Effector memory CD4-positive, alpha-beta T cell (primary cell): ENCODE measurements around the gene EVA1C.
"Not testable (repeated sequence)": the region's sequence is repeated elsewhere in the genome, so short reads cannot be mapped to it uniquely, and the experiment has no call there.

Experiments used
- DNase-seq, 3 donors: peaks; one replicate each; pipeline ENCODE4 v3.0.0-alpha.2; 2020
- H3K27ac ChIP-seq: 2 replicates; pipeline ENCODE4 v1.7.0; 2013; ENCODE audit warnings: mild to moderate bottlenecking, low read length, moderate library complexity; ENCODE audit not compliant: insufficient read depth, poor library complexity, severe bottlenecking
- H3K27me3 ChIP-seq: replicated peaks from 2 replicates; pipeline ENCODE4 v1.7.0; 2013; ENCODE audit warnings: mild to moderate bottlenecking, low read length; ENCODE audit not compliant: insufficient read depth, control insufficient read depth, poor library complexity, severe bottlenecking
- H3K36me3 ChIP-seq: 2 replicates; pipeline ENCODE4 v1.7.0; 2013; ENCODE audit warnings: mild to moderate bottlenecking, low read length, moderate library complexity; ENCODE audit not compliant: control insufficient read depth, insufficient read depth
- H3K4me1 ChIP-seq: 2 replicates; pipeline ENCODE4 v1.7.0; 2013; ENCODE audit warnings: low read length, mild to moderate bottlenecking; ENCODE audit not compliant: control insufficient read depth, insufficient read depth, poor library complexity, severe bottlenecking
- H3K4me3 ChIP-seq: 2 replicates; pipeline ENCODE4 v1.7.0; 2013; ENCODE audit warnings: low read length, low read depth, mild to moderate bottlenecking; ENCODE audit not compliant: insufficient read depth, poor library complexity, severe bottlenecking
- H3K9me3 ChIP-seq: 2 replicates; pipeline ENCODE4 v1.7.0; 2013; ENCODE audit warnings: mild to moderate bottlenecking, low read length, moderate library complexity; ENCODE audit not compliant: control insufficient read depth

EVA1C gene

DNA sequence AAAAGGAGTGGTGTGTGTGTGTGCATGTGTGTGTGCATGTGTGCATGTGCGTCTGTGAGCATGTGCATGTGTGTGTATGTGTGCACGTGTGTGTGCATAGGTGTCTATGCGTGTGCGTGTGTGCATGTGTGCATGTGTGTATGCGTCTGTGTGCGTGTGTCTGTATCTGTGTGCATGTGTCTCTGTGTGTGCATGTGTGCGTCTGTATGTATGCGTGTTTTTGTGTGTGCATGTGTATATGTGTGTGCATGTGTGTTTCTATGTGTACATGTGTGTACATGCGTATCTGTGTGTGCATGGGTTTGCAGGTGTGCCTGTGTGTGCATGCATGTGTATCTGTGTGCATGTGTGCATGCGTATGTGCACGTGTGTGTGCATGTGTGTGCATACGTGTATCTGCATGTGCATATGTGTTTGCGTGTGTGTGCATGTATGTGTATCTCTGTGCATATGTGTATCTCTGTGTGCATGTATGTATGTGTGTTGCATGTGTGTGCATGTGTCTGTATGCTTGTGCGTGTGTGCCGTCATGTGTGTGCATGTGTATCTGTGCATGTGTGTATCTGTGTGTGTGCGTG, 94.9 kb downstream of the EVA1C start:
- DNase-seq = no peak
- H3K27me3 ChIP-seq = no peaks in the 10 kb centered on the region
- H3K4me1 ChIP-seq = no peaks in the 10 kb centered on the region
- no peak overlapping the region for H3K4me3 ChIP-seq
- peaks cover 4% of the 10 kb centered on the region for H3K36me3 ChIP-seq
- H3K27ac ChIP-seq = no peak overlapping the region
- H3K9me3 ChIP-seq = no peaks in the 10 kb centered on the region

DNA sequence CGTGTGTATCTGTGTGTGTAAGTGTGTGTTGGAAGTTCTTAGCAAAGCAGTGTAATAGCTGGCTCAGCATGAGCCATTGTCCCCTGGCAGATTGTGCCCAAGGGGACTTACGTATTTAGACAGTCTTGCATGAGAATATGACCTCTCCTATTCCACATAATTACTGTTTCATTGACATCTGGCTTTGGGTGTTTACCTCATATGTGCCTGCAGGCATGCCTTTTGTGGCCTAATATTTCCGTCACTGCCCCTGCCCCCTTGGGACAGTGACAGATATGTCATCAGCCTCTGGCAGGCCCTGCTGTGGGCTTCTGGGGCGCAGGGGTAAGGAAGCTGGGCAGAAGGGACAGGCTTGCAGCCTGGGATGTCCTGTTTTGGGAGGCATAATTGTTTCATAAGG, 95.5 kb downstream of the EVA1C start:
- H3K36me3 ChIP-seq, DNase-seq, H3K27me3 ChIP-seq, H3K4me3 ChIP-seq, H3K4me1 ChIP-seq, H3K9me3 ChIP-seq, H3K27ac ChIP-seq: not testable (repeated sequence)

DNA sequence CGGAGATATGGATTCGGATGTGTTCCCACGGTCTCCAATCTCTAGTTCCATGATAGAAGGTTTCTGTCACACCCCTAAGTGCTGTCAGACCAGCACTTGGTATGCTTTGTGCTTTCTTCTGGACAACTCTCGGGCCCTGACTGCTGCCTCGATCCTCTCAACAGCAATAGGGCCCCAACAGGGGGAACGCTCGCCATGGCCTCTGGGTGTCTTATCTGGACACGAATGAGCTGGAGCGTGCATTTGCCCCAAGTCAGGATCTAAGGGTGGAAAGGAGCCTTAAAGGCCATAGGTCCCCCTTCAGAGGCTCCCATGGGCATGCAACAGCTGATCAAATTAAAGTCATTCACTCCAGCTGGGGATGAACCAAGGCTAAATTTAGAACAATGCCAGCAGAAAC, 96.1 kb downstream of the EVA1C start:
- Histone ChIP-seq H3K36me3 (no peaks in the 10 kb centered on the region), H3K27me3 (no peaks in the 10 kb centered on the region), H3K27ac (no peak overlapping the region), H3K4me3 (no peak overlapping the region), H3K4me1 (no peaks in the 10 kb centered on the region), H3K9me3 (no peaks in the 10 kb centered on the region)
- DNase-seq = no peak

DNA sequence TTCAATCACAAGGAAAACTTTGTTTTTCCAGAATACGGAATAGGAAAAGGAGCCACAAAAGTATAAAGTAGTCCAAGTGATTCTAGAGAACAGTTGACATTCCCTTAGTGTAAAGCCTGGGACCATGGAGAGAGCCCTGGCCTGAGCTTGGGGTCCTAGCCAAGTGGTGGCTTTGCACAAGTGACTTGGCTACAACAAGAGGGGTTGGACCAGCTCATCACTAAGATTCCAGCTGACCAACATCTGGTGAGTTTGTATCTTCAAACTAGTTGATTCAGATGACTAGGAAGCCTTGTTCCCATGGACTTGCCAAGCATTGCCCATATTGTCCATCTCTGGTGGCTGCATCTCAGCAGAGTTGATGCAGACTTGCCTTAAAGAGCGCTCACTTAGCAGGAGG, 96.5 kb downstream of the EVA1C start:
- not testable (repeated sequence) for H3K36me3 ChIP-seq, H3K27me3 ChIP-seq, DNase-seq, H3K9me3 ChIP-seq, H3K4me1 ChIP-seq, H3K27ac ChIP-seq, H3K4me3 ChIP-seq

DNA sequence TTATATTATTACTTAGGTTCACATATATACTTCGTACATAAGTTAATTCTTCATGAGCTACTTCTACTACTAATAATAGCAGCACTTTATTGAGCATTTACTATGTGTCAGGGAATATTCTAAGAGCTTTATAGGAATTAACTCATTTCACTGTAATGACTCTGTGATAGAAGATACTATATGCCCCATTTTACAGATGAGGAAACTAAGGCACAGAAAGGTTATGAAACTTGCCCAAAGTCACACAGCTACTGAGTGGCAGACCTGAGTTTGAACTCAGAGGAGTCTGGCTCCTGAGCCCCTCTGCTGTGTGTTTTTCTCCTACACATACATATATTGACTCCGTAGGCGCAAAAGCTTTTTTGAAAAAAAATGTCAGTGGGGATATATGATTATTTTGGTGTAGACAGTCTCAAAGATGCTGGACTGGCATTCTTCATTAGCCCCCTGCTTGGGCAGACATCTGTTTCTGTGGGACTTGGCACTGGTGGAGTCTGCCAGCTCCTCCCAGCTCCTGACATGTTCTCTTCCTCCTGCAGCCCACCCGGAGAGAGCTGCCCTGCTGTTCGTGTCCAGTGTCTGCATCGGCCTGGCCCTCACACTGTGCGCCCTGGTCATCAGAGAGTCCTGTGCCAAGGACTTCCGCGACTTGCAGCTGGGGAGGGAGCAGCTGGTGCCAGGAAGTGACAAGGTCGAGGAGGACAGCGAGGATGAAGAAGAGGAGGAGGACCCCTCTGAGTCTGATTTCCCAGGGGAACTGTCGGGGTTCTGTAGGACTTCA, 102.0 kb downstream of the EVA1C start:
- no peak for DNase-seq
- Histone ChIP-seq H3K4me1 (no peaks in the 10 kb centered on the region), H3K27me3 (no peaks in the 10 kb centered on the region), H3K36me3 (no peaks in the 10 kb centered on the region), H3K4me3 (no peak overlapping the region), H3K9me3 (no peaks in the 10 kb centered on the region), H3K27ac (no peak overlapping the region)

DNA sequence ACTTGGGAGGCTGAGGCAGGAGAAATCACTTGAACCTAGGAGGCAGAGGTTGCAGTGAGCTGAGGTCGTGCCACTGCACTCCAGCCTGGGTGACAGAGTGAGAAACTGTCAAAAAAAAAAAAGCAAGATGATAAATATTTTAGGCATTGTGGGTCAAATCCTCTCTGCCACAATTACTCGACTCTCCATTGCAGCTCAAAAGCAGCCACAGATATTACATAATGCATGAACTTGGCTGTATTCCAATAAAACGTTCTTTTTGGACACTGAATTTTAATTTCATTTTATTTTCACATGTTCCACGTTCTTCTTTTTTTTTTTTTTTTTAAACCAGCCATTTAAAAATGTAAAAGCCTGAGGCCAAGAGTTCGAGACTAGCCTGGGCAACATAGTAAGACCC, 103.4 kb downstream of the EVA1C start:
- DNase-seq = no peak
- Histone ChIP-seq H3K27me3 (no peaks in the 10 kb centered on the region), H3K4me1 (no peaks in the 10 kb centered on the region), H3K4me3 (no peak overlapping the region), H3K36me3 (no peaks in the 10 kb centered on the region), H3K27ac (no peak overlapping the region), H3K9me3 (no peaks in the 10 kb centered on the region)

DNA sequence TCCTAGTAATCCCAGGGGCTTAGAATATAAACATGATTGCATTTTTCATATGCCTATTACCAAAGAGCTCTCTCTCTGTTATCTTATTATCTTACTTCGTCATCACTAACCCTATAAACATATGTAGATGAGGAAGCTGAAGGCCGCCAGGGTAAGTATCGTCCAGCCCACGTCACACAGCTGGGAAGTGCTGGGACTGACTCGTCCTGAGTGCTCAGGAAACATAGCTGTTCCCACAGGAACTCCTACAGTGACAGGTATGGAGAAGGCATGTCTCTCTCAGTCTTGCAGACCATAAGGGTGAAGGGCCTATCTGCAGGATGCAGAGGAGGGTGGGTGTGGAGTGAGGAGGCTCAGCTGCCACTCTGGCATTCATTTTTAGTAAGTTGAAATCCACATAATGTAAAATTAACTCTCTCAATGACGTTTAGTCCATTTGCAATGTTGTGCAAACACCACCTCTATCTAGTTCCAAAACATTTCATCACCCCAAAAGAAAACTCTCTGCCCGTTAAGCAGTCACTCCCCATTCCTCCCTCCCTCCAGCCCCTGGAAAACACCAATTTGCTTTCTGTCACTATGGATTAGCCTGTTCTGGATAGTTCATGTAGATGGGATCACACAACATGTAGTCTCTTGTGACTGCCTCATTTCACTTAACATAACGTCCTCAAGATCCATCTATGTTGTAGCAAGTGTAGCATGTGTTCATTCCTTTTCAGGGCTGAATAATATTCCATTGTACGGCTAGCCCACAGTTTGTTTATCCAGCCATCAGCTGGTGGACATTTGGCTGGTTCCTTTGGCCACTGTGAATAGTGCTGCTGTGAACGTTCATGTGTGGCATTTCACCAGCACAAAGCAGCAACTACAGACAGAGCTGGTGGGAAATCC, 104.5 kb downstream of the EVA1C start:
- Histone ChIP-seq H3K4me3 (no peak overlapping the region), H3K27ac (no peak overlapping the region), H3K36me3 (no peaks in the 10 kb centered on the region), H3K9me3 (no peaks in the 10 kb centered on the region), H3K4me1 (no peaks in the 10 kb centered on the region), H3K27me3 (no peaks in the 10 kb centered on the region)
- DNase-seq = no peak

DNA sequence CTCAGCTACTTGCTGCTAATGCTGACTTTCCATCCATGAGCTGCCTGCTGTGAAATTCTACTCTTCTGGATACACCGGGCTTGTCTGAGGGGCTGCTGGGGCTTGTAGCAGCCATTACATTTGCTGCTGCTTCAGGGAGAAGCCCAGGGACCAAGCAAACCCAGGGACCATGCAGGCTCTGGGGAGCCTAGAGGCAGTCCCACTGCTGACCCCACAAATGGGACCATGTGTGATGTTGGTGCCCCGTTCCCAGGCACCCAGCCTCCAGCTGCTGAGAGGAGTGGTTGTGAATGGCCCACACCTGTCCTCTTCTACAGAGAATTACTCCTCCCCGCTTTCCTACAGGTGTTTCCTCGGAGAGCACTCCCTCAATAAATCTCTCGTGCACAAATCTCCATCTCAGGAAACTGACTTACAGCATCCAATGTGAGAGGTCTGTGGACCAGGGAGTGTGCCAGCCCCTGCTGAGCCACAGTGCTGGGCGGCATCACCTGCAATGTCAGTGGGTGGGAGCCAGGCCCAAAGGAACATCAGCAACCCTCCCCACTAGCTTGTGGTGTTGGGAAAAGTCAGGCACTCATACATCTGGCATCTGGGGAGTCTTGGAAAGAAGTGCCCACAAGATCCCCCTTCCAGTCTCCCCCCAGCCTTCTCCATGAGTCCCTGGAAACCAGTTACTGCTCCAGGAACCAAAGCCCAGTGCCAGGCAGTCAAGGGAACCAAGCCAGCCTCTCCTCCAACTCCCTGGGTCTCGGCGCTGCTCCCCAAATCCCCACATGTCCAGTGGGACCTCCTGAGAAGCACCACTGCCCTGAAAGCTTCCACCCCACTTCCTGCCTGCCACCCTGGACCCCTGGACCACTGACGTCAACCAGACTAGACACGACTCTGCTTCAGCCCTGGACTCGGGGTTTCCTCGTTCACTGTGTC, 107.7 kb downstream of the EVA1C start:
- no peaks in the 10 kb centered on the region for H3K4me1 ChIP-seq
- DNase-seq = no peak
- H3K9me3 ChIP-seq = no peaks in the 10 kb centered on the region
- no peak overlapping the region for H3K4me3 ChIP-seq
- H3K36me3 ChIP-seq = no peaks in the 10 kb centered on the region
- H3K27me3 ChIP-seq = no peaks in the 10 kb centered on the region
- no peak overlapping the region for H3K27ac ChIP-seq

DNA sequence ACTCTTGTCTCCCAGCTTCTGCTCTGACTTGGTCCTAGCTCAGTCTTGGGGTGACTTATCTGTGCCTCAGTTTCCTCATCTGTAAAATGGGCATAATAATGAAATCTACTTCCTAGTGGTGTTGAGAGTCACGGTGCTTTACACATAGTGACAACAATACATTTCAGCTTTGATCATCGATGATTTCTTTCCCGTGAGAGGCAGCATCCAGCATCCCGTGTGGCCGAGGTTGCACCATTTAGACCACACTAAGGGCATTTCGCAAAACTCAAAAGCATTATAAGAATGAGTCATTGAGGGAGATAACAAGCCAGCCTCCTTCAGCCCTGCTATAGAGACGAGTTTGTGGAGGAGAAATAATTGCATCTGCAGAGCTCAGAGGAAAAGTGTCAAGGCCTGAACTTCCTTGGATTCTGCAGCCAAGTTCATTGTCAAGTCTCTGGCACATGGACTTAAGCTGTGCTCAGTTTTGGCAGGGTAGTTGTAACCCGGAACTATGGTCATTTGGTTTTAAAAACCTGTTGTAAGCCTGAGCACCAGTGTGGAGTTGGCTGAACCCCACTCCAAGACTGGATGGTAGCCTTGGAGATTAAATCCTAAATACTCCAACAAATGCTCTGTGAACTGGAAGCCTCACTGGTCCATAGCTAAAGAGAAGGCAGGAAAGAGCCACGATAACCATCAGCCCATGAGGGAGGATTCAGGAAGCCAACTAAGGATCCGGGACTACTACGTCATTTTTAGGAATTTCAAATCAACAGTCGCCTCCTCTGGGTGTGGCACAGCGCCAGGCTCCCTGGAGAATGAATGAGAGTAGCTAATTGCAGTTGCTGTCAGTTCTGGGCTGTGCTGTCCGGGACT, 108.6 kb downstream of the EVA1C start:
- no peak for DNase-seq
- H3K4me1 ChIP-seq = no peaks in the 10 kb centered on the region
- no peak overlapping the region for H3K4me3 ChIP-seq
- H3K36me3 ChIP-seq = no peaks in the 10 kb centered on the region
- no peaks in the 10 kb centered on the region for H3K9me3 ChIP-seq
- no peak overlapping the region for H3K27ac ChIP-seq
- H3K27me3 ChIP-seq = no peaks in the 10 kb centered on the region
